Activated naive CD8-positive, alpha-beta T cell treated with anti-CD3 and anti-CD28 coated beads, Interleukin-2, amount 50 U/mL, for 24 hours (primary cell): ENCODE data around the gene PRKCB.
"Not testable (repeated sequence)": the region's sequence is repeated elsewhere in the genome, so short reads cannot be mapped to it uniquely, and the experiment has no call there.

ENCODE experiments used
- ATAC-seq: fragments of 150-1000 bp; cut with Tn5 transposase; one replicate; pipeline ENCODE4 v1.10.0; 2021
- DNase-seq: peaks from one replicate; pipeline ENCODE4 v3.0.0; 2021
- H3K27ac Mint-ChIP-seq: one replicate; pipeline ENCODE4 v1.8.0; 2021; ENCODE audit warnings: mild to moderate bottlenecking, mixed read lengths
- H3K27me3 Mint-ChIP-seq: one replicate; pipeline ENCODE4 v1.8.0; 2021; ENCODE audit warnings: mixed read lengths
- H3K36me3 Mint-ChIP-seq: one replicate; pipeline ENCODE4 v1.8.0; 2021; ENCODE audit warnings: low read depth, mixed read lengths
- H3K4me1 Mint-ChIP-seq: one replicate; pipeline ENCODE4 v1.8.0; 2021; ENCODE audit warnings: mixed read lengths
- H3K4me3 Mint-ChIP-seq: one replicate; pipeline ENCODE4 v1.8.0; 2021; ENCODE audit warnings: mild to moderate bottlenecking, moderate library complexity, mixed read lengths
- H3K9me3 Mint-ChIP-seq: one replicate; pipeline ENCODE4 v1.8.0; 2021; ENCODE audit warnings: mixed read lengths

Gene PRKCB

DNA sequence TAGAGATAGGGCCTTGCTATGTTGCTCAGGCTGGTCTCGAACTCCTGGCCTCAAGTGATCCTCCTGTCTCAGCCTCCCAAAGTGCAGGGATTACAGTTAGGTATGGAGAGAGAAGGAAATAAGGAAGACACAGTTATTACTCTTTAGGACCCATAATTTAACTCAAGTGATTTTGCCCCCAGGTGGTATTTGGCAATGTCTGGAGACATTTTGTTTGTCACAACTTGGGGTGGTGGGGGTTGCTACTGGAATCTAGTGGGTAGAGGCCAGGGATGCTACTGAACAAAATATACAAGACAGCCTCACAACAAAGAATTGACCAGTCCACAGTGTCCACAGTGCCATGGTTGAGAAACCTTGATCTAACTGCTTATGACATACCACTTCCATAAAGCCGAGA is 64.1 kb downstream of the PRKCB start:
- ATAC-seq: no peak

DNA sequence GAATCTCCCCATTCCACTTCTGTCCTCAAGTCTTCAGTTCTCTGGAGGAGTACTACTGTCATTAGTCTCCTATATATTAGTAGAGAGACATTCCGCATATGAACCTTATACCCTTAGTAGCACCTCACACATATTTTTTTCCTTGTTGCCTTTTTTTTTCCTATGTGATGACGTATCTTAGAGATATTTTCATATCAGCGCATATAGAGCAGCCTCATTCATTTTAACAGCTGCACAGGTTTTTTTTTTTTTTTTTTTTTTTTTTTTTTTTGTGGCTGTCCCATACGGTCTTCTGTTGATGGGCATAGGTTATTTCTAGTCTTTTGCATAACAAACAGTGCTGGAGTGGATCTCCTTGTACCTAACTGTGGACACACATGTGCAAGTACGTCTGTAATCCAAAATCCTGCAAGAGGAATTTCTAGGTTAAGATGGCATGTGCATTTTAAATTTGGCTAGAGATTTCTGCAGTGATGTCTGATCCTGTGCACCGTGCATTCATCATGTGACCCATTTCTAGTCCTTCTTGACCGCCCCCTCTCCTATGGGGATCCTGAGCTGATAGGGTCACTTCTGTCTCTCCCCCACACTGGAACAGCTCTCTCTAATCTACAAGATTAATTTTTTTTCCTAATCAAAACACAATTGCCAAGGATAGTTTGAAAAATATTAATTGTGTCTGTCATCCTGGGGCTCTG is 64.8 kb downstream of the PRKCB start:
- Mint-ChIP-seq H3K4me3 (no peak overlapping the region), H3K27ac (peak overlapping the region; percentile 72), H3K36me3 (peaks cover 9% of the 10 kb centered on the region), H3K4me1 (peaks cover 73% of the 10 kb centered on the region), H3K27me3 (no peaks in the 10 kb centered on the region), H3K9me3 (no peaks in the 10 kb centered on the region)
- no peak for DNase-seq
- no peak for ATAC-seq

More for the DNA sequence above, 64.1 kb downstream of the PRKCB start:
- peaks cover 73% of the 10 kb centered on the region for H3K4me1 Mint-ChIP-seq
- DNase-seq: no peak
- no peaks in the 10 kb centered on the region for H3K9me3 Mint-ChIP-seq
- H3K27ac Mint-ChIP-seq: no peak overlapping the region
- H3K4me3 Mint-ChIP-seq: no peak overlapping the region
- peaks cover 13% of the 10 kb centered on the region for H3K36me3 Mint-ChIP-seq
- H3K27me3 Mint-ChIP-seq: no peaks in the 10 kb centered on the region

DNA sequence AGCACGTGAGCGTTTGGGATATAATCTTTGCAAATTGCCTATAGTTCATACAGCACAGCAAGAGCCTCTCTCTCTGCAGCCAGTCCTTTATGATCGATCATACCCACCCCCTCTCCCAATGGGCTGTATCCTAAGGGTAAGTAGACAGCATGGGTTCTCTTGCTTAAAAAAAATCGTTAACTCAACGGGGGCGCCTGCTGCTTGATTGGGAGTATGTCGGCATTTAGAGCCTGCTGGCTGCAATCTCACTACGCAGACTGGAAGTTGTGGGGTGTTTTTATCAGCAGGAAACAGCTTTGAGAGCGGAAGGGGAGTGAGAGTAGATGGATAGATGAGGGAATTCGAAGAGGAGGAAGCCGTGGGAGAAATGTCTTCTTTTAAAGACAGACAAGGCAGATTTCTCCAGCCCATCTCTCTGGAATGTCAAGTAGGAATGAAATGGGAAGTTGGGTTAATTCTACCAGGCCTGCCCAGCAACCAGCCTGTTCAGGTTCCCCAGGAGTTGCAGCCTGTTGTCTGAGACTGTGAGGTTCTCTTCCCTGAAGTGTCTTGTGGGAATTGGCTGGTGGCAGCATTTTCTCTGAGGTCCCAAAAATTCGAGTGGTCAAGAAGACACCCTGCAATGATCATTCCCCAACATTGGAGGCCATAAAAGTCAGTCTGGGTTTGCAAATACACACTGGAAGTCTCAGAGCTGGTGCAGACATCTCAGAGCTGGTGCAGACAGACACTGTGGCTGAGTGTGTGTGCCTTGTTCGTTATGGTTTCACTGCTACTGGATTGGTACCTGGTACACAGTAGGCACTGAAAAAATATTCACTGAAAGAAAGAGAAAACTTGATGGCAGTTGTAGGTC is 65.6 kb downstream of the PRKCB start:
- Mint-ChIP-seq H3K4me1 (peaks cover 74% of the 10 kb centered on the region), H3K9me3 (no peaks in the 10 kb centered on the region), H3K36me3 (peaks cover 9% of the 10 kb centered on the region), H3K4me3 (no peak overlapping the region), H3K27me3 (no peaks in the 10 kb centered on the region), H3K27ac (peak overlapping the region; percentile 72)
- ATAC-seq: no peak
- DNase-seq: no peak

- H3K27me3 Mint-ChIP-seq: no peaks in the 10 kb centered on the region
- DNase-seq (no peak), ATAC-seq (no peak)
- H3K27ac Mint-ChIP-seq: peak overlapping the region; percentile 13
- no peak overlapping the region for H3K4me3 Mint-ChIP-seq
- H3K4me1 Mint-ChIP-seq: peaks cover 74% of the 10 kb centered on the region
- H3K36me3 Mint-ChIP-seq: peaks cover 9% of the 10 kb centered on the region
- H3K9me3 Mint-ChIP-seq: no peaks in the 10 kb centered on the region
Observed at GRCh38 chr16:23902034-23902747, 66.4 kb downstream of the PRKCB start.

DNA sequence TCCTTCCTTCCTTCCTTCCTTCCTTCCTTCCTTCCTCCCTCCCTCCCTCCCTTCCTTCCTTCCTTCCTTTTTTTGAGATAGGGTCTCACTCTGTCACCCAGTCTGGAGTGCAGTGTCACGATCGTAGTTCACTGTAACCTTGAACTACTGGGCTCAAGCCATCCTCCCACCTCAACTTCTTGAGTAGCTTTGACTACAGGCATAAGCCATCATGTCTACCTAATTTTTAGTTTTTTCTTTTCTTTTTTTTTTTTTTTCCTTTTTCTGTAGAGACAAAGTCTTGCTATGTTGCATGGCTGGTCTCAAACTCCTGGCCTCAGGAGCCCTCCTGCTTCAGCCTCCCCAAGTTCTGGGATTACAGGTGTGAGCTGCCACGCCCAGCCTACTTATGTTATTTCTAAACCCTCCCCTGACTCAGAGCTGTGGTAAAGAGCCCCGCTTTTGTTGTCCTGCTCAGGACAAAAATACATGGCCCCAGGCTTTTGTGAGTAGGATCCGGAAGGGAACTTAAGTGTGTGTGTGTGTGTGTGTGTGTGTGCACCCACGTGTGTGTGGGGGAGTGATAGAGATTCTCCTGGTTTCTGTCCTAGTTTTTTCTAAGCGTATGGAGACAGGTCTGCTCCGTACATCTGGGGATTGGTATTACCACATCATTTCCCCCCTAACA is 67.1 kb downstream of the PRKCB start:
- Mint-ChIP-seq H3K27me3 (no peaks in the 10 kb centered on the region), H3K27ac (peak overlapping the region; percentile 5), H3K9me3 (no peaks in the 10 kb centered on the region), H3K36me3 (peaks cover 9% of the 10 kb centered on the region), H3K4me3 (no peak overlapping the region), H3K4me1 (peaks cover 75% of the 10 kb centered on the region)
- no peak for ATAC-seq
- DNase-seq: no peak

GRCh38 chr16:23905027-23905426 is 69.2 kb downstream of the PRKCB start:
- H3K4me1 Mint-ChIP-seq: peaks cover 78% of the 10 kb centered on the region
- no peak for ATAC-seq
- no peaks in the 10 kb centered on the region for H3K9me3 Mint-ChIP-seq
- peaks cover 6% of the 10 kb centered on the region for H3K36me3 Mint-ChIP-seq
- H3K4me3 Mint-ChIP-seq: no peak overlapping the region
- no peak for DNase-seq
- H3K27ac Mint-ChIP-seq: no peak overlapping the region
- no peaks in the 10 kb centered on the region for H3K27me3 Mint-ChIP-seq

GRCh38 chr16:23907457-23907902 is 71.7 kb downstream of the PRKCB start:
- Mint-ChIP-seq H3K4me3 (no peak overlapping the region), H3K9me3 (no peaks in the 10 kb centered on the region), H3K27me3 (no peaks in the 10 kb centered on the region), H3K27ac (no peak overlapping the region), H3K36me3 (peaks cover 10% of the 10 kb centered on the region), H3K4me1 (peaks cover 64% of the 10 kb centered on the region)
- ATAC-seq: no peak
- DNase-seq: no peak

- Mint-ChIP-seq H3K4me1 (peaks cover 61% of the 10 kb centered on the region), H3K9me3 (no peaks in the 10 kb centered on the region), H3K36me3 (peaks cover 10% of the 10 kb centered on the region), H3K27ac (no peak overlapping the region), H3K4me3 (no peak overlapping the region), H3K27me3 (no peaks in the 10 kb centered on the region)
- DNase-seq: no peak
- ATAC-seq: no peak
Observed at GRCh38 chr16:23907903-23908302, 72.1 kb downstream of the PRKCB start.

GRCh38 chr16:23908790-23909189 is 73.0 kb downstream of the PRKCB start:
- H3K4me1 Mint-ChIP-seq: peaks cover 61% of the 10 kb centered on the region
- H3K9me3 Mint-ChIP-seq: no peaks in the 10 kb centered on the region
- H3K27me3 Mint-ChIP-seq: no peaks in the 10 kb centered on the region
- peaks cover 10% of the 10 kb centered on the region for H3K36me3 Mint-ChIP-seq
- DNase-seq (no peak), ATAC-seq (no peak)
- no peak overlapping the region for H3K27ac Mint-ChIP-seq
- no peak overlapping the region for H3K4me3 Mint-ChIP-seq

DNA sequence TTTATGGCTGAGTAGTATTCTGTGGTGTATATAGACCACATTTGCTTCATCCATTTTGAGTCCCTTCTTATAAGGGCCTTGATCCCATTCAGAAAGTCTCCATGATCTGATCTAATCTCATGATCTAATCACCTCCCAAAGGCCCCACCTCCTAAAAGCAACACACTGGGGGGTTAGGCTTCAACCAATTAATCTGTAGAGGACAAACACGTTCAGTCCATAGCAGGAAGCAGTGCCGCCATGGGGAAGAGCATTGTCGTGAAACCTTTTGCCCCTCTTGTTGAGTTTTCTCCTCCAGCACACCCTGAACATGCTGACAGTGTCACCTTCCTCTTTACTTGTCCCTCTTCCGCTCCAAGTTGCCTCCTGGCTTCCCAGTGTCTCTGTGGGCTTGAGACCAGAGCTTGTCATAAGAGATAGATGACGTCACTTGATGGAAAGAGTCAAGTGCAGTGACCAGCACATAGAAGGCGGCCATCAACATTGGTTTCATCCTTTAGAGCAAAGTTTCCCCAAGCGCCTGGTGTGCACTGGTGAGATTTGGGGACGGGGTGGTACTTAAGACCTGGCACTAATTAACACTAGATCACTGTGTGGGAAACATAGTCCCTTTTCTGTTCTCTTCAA is 74.1 kb downstream of the PRKCB start:
- Mint-ChIP-seq H3K27ac (no peak overlapping the region), H3K27me3 (no peaks in the 10 kb centered on the region), H3K4me3 (no peak overlapping the region), H3K9me3 (no peaks in the 10 kb centered on the region), H3K4me1 (peaks cover 62% of the 10 kb centered on the region), H3K36me3 (peaks cover 10% of the 10 kb centered on the region)
- DNase-seq: no peak
- no peak for ATAC-seq

- Mint-ChIP-seq H3K4me1 (peaks cover 46% of the 10 kb centered on the region), H3K27ac (no peak overlapping the region), H3K4me3 (no peak overlapping the region), H3K36me3 (peaks cover 27% of the 10 kb centered on the region), H3K9me3 (peaks cover 5% of the 10 kb centered on the region), H3K27me3 (no peaks in the 10 kb centered on the region)
- DNase-seq: no peak
- ATAC-seq: no peak
Observed at GRCh38 chr16:23914946-23915530, 79.3 kb downstream of the PRKCB start.

DNA sequence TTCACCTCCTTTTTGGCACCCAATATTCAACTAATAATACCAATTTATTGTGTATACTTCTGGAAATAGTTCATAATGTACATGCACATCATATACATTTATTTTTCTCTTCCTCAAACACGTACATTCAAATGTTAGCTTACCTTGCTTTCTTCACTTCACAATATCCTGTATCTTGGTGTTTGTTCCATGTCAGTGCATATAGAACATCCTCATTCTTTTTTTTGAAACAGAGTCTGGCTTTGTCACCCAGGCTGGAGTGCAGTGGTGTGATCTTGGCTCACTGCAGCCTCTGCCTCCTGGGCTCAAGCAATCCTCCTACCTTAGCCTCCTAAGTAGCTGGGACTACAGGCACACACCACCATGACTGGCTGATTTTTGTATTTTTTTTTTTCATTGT is 80.8 kb downstream of the PRKCB start:
- not testable (repeated sequence) for DNase-seq, H3K27ac Mint-ChIP-seq, ATAC-seq, H3K27me3 Mint-ChIP-seq, H3K4me3 Mint-ChIP-seq
- Mint-ChIP-seq H3K4me1 (peaks cover 59% of the 10 kb centered on the region), H3K9me3 (peaks cover 13% of the 10 kb centered on the region), H3K36me3 (peaks cover 36% of the 10 kb centered on the region)

DNA sequence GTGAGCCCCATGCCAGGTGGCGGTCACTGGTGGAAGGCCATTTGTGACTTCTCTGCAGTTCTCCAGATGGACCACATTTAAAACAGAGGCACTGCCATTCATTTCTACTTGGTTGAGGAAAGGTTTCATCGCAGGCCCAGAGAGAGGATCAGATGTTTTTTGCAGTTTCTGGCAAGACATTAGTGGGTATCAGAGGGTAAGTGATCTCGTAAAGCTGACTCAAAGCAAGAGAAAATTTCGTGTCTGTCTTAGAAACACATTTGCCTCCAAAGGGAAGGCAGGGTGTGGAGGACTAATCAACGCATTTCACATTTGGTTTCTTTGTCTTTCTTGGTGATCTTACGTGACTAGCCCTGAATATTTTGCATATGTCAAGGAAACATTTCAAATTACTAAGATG is 81.8 kb downstream of the PRKCB start:
- peaks cover 65% of the 10 kb centered on the region for H3K4me1 Mint-ChIP-seq
- ATAC-seq: peak; percentile 37
- DNase-seq: no peak
- H3K9me3 Mint-ChIP-seq: peaks cover 13% of the 10 kb centered on the region
- H3K4me3 Mint-ChIP-seq: no peak overlapping the region
- peaks cover 35% of the 10 kb centered on the region for H3K36me3 Mint-ChIP-seq
- peak overlapping the region; percentile 69 for H3K27ac Mint-ChIP-seq
- H3K27me3 Mint-ChIP-seq: no peaks in the 10 kb centered on the region
